Jurkat, Clone E6-1 (cell line): Measurements from ENCODE around the gene B9D2.
"Not testable (repeated sequence)": the region's sequence is repeated elsewhere in the genome, so short reads cannot be mapped to it uniquely, and the experiment has no call there.

Source experiments
- DNase-seq: peaks from one replicate; pipeline ENCODE4 v3.0.0-alpha.2; 2011; ENCODE audit warnings: low read depth, low spot score
- H3K4me3 ChIP-seq: 2 replicates; pipeline ENCODE4 v1.5.1; 2011; ENCODE audit warnings: mild to moderate bottlenecking, low read length, control low read depth, moderate library complexity

Gene B9D2

DNA sequence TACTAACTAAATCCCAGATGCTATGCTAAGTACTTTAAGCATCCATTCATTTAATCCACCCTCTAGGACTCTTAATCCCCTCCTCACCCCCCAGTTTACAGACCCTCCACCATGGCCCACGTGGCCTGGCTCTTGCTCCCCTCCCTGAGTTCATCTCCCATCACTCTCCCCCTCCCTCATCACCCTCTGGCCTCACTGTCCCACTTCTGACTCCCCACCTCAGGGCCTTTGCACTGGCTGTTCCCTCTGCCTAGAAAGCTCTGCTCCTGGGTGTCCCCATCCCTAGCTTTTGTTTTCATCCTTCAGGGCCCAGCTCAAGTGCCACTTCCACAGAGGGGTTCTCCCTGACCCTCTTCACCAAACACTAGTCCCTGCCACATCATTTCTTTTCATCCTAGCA lies 4.2 kb downstream of the B9D2 start:
- no peak for DNase-seq
- H3K4me3 ChIP-seq: no peak overlapping the region

DNA sequence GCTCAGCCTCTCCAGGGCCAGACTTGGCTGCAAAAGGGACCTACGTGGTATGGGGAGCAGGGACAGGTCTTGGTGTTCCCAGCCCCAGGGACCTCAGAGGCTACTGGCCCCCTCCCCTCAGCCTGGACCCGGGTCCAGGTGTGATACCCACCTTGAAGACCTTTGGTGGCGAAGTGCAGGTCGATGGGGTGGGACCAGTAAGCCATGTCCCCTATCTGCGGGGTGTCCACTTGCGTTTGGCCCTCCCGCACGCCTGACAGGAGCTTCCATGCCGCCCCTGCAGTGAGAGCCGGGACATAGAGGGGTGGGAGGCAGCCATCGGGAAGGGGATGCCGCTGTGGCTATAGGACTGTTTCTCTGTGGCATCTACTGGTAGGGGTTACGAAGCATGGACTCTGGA lies 6.2 kb downstream of the B9D2 start:
- H3K4me3 ChIP-seq: no peak overlapping the region
- no peak for DNase-seq

DNA sequence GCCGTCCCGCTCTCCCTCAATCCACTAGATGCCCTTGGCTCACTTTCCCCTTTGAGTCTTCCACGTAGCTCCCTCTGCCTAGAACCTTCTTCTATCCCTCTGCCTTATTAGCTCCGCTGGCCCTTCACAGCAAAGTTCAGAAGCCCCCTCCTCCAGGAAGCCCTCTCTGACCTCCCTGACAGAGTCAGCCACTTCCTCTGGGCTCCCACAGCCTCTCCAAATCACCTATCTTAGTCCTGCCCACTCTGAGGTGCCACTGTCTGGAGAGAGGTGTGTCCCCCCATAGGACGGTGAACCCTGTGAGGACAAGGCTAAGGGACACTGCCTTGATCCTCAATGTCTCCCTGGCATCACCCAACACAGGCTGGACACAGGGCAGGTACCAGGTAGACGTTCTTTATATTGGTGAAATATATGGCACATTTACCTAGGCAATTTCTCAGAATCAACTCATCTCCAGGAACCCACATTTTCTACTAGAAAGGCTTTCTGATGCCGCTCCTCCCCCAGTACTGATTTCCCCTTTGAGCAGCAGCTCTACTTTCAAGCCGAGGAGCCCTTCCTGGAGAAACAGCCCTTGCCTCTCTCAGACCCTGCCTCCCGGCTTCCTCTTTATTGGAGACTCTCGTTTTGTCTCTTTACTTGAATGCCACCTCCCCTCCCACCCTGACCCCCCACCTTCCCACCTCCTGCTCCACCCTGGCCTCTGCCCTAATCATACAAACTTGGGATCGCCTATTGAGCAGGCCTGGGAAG lies 6.8 kb downstream of the B9D2 start:
- DNase-seq: no peak
- H3K4me3 ChIP-seq: no peak overlapping the region

DNA sequence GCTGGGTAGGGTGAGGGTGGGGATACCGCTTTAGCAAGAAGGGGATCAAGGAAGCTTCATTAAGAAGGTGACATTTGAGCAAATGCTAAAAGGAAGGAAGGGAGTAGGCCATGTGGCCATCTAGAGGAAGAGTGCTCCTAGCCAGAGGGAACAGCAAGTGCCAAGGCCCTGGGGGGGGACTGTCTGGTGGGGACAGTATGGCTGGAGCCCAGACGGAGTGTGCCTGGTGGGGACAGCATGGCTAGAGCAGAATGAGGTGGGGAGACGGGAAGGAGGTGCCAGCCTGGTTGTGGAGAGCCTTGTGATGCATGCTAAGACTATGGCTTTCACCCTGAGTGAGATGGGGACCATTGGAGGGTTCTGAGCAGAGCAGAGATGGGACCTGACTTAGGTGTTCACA lies 8.1 kb downstream of the B9D2 start:
- DNase-seq: no peak
- no peak overlapping the region for H3K4me3 ChIP-seq

DNA sequence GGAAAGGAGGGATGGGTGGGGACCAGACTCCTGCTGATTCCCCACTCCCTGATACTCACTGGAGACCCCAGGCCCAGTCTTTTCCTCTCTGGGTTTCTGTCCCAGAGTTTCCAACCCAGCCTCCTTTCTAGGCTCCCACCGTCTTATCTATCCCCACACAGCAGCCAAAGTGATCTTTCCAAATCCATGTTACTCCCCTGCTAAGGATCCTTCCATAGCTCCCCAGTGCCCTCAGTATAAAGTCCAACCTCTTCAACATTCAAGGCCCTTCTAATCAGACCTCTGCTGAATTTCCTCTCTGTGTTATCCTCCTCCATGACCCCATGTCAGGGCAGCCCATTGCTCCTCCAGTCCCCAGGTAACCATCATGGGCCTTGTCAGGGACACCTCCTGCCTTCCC lies 8.9 kb downstream of the B9D2 start:
- no peak for DNase-seq
- no peak overlapping the region for H3K4me3 ChIP-seq

DNA sequence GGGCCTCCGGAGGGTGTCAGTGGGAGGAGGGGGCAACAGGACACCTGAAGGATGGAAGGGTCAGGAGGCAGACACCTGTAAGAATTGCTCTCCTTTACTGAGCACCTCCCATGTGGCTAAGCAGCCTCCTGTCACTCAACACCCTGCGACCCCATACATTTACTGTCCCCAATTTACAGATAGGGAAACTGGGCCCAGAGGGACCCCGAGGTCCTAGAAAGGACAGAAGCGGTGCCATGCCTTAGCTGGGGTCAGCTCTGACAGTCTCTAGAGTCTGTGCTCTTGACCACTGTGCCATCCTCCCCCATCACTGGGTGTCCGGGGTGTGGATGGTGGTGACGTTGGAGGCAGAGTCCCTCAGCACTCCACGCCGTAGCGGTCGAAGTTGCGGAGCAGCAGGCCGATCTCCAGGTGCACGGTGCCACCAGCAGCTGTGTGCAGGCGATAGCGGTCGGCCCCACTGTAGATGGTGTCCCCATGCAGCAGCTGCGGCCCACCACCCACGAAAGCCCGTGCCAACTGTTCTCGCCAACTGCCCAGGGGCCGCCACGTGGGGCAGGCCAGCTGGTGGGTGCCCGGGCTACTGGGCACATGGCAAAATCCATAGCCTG lies 9.5 kb downstream of the B9D2 start:
- H3K4me3 ChIP-seq: peak overlapping the region; percentile 49
- DNase-seq: no peak

DNA sequence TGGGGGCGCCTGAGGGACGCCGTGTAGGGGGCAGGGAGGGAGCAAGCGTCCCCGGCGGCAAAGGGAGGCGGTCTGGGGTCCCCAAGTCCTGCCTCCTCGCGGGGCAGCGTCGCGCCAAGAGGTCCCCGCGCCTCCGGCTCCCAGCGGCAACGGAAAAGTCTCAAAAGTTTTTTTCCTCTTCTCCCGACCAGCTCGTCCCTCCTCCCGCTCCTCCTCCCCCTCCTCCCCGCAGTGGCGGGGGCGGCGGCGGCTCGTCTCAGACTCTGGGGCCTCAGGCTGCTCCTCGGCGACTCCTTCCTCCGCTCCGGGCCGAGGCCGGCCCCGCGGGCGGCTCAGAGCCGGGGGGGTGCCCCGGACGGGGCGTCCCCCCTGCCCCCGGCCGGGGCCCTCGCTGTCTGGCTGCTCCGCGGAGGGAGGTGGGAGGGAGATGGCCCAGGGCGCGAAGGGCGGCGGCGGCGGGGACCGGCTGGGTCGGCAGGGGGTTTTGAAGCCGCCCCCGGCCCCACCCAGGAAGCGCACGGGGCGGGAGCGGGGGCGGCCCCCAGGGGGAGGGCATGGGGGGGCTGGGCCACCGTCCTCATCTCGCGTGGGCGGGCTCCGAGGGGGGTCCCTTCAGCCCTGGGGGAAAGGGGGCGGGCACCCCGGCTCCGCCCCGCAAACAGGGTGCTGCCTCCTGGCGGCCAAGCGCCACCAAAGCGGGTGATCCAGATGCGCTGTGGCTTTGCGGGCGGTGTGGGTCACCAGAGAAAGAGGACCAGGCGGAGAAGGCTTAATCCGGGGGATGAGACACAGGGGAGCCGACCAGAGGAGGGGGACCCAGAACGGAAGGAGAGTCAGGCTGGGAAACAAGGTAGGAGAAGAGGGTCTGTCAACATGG lies 10.2 kb downstream of the B9D2 start, which contains the start of gene TGFB1:
Gene TGFB1, minus strand, starts transcription at position 457 of the 877 bp plus-strand sequence. CDS start 878 bp downstream, outside the sequence.
- peak within 1 kb of the TSS; percentile 81 for H3K4me3 ChIP-seq
- peak; percentile 79 for DNase-seq

DNA sequence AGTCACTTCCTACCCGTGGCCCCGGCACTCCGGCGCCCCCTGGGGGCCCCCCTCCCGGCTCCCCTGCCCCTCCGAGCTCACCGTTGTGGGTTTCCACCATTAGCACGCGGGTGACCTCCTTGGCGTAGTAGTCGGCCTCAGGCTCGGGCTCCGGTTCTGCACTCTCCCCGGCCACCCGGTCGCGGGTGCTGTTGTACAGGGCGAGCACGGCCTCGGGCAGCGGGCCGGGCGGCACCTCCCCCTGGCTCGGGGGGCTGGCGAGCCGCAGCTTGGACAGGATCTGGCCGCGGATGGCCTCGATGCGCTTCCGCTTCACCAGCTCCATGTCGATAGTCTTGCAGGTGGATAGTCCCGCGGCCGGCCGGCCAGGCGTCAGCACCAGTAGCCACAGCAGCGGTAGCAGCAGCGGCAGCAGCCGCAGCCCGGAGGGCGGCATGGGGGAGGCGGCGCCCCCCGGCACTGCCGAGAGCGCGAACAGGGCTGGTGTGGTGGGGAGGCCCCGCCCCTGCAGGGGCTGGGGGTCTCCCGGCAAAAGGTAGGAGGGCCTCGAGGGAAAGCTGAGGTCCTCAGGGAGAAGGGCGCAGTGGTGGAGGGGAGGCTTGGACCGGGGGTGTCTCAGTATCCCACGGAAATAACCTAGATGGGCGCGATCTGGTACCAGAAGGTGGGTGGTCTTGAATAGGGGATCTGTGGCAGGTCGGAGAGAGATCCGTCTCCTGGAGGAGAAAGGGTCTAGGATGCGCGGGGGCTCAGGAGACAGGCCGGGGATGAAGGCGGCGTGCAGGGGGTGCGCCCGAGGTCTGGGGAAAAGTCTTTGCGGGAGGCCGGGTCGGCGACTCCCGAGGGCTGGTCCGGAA lies 11.1 kb downstream of the B9D2 start:
- peak overlapping the region; percentile 81 for H3K4me3 ChIP-seq
- no peak for DNase-seq

DNA sequence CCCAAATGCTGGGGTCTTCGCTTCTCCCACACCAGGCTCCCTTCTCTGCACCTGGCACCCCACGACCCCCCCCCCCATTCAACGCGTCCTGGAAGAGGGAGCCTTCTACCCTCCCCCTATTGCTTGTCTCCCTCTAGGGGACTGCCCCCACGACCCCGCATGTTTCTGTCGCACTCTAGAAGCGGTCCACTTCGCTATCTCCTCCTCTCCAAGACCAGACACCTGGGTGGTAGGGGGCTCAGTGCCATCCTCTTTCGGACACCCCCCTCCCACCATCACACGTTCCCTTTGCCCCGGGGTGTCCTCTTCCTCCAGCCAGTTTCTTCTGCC lies 11.7 kb downstream of the B9D2 start:
- no peak for DNase-seq
- H3K4me3 ChIP-seq: peak overlapping the region; percentile 81

DNA sequence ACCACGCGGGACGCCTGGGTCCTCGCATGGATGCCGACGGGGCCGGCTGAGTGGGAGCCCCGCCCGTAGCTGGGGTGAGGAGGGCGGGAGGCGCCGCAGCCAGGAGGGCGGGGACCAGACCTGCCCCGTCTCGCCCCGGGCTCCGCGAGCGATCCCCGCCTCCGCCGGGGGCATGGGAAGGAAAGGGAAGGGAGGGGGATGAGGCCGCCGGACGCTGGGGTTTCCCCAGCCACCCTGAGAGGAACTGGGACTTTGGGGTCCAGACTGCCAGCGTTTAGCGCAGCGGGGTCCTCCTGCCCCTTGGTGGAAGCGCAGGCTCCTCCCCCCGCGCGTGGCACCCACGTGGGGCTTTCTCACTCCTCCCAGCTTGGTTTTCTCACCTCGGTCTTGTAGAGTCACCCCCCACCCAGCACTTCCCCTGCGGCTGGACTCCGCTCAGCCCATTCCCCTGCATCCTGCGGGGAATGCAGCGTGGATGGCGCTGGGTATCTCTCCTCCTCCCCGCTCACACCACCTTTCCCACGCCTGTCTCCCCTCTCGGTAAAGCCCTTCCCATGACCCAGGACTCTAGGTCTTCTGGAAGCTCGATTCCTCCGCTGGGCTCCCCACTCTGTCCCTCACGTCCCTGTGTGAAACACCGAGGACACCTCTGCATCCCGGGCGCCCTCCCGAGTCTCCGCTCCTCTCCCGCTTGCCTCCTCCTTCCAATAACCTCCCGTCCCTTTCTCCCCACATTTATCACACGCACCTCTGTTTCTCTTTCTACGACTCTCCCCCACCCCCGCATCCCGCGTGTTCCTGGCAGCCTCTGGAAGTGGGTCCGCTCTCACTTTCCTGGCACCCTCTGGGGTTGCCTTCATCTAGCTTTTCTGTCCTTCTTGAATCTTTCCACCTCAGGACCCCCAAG lies 12.4 kb downstream of the B9D2 start:
- DNase-seq: no peak
- peak overlapping the region; percentile 81 for H3K4me3 ChIP-seq

DNA sequence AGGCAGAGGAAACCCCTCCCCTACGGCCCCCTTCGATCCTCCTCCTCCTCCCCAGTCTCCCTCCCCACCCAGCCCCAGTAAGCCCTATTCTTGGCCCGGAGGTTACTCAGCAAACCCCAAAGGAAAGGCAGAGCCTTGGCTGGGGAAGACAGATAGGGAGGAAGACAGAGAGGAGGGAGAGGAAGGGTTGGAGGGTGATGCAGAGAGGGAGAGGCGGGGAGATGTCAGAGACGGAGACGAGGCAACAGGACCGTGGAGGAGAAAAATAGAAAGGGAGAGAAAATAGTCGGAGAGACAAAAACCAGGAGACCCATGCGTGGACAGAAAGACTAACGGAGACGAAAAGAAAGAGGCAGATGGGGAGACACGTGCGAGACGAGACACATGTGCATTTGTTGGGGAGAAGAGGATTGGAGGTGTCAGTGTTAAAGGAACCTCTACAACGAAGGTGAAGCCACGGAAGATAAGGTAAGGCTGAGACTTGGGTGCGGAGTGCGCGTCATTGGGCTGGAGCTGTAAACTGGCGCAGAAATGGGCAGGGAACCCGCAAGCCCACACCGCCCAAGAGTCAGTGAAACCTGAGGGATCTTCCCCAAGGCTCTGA lies 13.1 kb downstream of the B9D2 start:
- no peak overlapping the region for H3K4me3 ChIP-seq

DNA sequence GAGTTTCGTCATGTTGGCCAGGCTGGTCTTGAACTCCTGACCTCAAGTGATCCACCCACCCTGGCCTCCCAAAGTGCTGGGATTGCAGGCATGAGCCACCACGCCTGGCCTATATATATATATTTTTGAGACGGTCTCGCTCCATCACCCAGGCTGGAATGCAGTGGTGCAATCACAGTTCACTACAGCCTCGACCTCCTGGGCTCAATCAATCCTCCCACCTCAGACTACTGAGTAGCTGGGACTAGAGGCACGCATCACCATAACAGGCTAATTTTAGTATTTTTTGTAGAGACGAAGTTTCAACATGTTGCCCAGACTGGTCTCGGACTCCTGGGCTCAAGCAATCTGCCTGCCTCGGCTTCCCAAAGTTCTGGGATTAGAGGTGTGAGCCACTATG lies 17.0 kb downstream of the B9D2 start:
- DNase-seq, H3K4me3 ChIP-seq: not testable (repeated sequence)

More for the DNA sequence above, 13.1 kb downstream of the B9D2 start:
- DNase-seq: no peak

DNA sequence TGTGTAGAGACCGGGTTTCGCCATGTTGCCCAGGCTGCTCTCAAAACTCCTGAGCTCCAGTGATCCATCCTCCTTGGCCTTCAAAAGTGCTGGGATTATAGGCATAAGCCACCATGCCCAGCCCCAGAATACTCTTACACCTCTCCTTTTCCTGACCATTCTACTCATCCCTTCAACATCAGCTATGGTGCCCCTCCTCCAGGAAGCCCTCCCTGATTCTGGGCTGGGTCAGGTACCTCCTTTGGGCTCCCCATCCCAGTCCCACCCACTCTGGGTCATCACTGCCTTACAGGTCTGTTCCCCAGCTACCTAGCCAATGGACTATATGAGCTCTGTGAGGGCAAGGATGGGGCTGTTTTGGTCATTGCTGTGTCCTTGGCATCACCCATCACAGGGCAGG lies 19.8 kb downstream of the B9D2 start:
- H3K4me3 ChIP-seq: no peak overlapping the region
- no peak for DNase-seq

DNA sequence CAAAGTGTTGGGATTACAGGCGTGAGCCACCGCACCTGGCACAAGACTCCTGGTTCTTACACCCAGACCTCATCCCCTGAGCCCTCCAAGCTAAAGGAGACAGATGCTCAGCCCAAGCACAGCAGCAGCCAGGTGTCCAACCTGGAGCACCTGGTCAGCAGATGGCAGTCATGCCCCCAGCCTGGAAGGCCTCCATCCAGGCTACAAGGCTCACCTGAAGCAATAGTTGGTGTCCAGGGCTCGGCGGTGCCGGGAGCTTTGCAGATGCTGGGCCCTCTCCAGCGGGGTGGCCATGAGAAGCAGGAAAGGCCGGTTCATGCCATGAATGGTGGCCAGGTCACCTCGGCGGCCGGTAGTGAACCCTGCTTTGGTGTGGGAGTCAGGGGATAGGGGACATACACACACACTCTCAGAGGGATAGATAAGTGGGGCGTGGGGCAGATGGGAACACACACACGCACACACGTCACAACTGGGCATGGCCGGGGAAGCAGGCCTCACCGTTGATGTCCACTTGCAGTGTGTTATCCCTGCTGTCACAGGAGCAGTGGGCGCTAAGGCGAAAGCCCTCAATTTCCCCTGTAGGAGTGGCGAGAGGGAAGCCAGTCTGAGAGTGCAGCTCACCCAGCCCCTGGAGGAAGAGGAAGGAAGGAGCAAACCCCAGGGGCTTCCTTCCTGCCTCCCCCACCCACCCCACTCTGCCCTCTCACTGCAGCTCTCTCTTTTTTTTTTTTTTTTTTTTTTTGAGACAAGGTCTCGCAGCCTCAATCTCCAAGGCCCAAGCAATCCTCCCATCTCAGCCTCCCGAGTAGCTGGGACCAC lies 22.1 kb downstream of the B9D2 start:
- no peak overlapping the region for H3K4me3 ChIP-seq
- DNase-seq: no peak

DNA sequence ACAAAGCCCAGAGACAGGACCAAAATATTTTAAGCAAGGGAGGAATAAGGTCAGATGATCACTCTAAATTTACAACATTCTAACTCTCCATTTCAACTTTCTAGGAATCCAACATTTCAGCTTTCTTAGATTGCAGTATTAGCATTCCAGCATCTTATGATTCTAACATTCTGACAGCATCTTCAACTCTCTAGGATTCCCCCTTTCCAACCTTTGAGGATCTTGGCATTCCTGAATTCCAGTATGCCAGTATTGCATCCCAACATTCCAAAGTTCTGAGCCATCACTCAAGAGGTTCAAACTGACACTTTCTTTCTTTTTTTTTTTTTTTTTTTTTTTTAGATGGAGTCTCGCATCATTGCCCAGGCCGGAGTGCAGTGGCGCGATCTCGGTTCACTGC lies 24.0 kb downstream of the B9D2 start:
- H3K4me3 ChIP-seq: no peak overlapping the region
- DNase-seq: no peak

DNA sequence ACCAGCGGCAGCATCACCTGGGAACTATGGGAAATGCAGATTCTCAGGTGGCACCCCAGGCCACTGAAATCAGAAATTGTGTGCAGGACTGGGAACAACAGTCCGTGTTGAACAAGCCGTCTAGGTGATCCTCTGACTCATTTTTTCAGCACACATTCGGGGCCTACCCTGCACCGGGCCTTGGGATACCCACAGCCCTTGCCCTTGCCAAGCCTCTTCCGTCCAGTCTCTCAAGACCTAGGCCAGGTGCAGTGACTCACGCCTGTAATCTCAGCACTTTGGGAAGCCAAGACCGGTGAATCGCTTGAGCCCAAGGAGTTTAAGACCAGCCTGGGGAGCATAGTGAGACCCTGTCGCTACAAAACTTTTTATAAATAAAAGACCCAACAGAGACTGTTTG lies 28.5 kb downstream of the B9D2 start:
- DNase-seq: no peak
- H3K4me3 ChIP-seq: no peak overlapping the region

DNA sequence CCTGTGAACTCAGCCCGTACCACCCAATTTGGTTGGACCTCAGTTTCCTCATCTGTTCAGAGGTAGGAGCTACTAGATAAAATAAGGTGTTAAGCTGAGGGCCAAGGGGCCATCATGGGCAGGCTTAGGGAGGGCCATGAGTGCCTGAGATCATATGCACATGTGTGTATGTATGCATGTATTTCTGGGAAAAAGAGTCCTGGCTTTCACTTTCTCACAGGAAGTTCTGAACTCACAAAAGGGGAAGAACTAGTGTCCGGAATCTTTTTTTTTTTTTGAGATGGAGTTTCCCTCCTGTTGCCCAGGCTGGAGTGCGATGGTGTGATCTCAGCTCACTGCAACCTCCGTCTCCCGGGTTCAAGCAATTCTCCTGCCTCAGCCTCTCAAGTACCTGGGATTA lies 29.2 kb downstream of the B9D2 start:
- no peak for DNase-seq
- H3K4me3 ChIP-seq: no peak overlapping the region
